Stimulated activated CD8-positive, alpha-beta memory T cell treated with anti-CD3 and anti-CD28 coated beads, Interleukin-7, amount 100 ng/mL, for 4 hours (primary cell): Measurements from ENCODE around the gene TAMM41.
"Not testable (repeated sequence)": the region's sequence is repeated elsewhere in the genome, so short reads cannot be mapped to it uniquely, and the experiment has no call there.

Experiments
- DNase-seq, 2 donors: peaks; one replicate each; pipeline ENCODE4 v3.0.0-alpha.2; 2020; ENCODE audit warnings: low read depth in 2 of 2

The TAMM41 gene

GRCh38 chr3:11815111-11815510, 31.6 kb downstream of the TAMM41 start:
- no peak for DNase-seq

- no peak for DNase-seq
Measured at GRCh38 chr3:11814663-11815062, 32.0 kb downstream of the TAMM41 start.

GRCh38 chr3:11810276-11810675, 36.4 kb downstream of the TAMM41 start:
- no peak for DNase-seq

- no peak for DNase-seq
Measured at GRCh38 chr3:11808231-11808630, 38.5 kb downstream of the TAMM41 start.

GRCh38 chr3:11807686-11808085, 39.0 kb downstream of the TAMM41 start:
- no peak for DNase-seq

- DNase-seq, result no peak
Measured at GRCh38 chr3:11805716-11806115, 41.0 kb downstream of the TAMM41 start.

GRCh38 chr3:11803977-11804892, 42.5 kb downstream of the TAMM41 start:
- peak; percentile 1 to 4 for DNase-seq

- no peak for DNase-seq
Measured at GRCh38 chr3:11799791-11800190, 46.9 kb downstream of the TAMM41 start.

- DNase-seq, result no peak
Measured at GRCh38 chr3:11794927-11795326, 51.8 kb downstream of the TAMM41 start.

- no peak for DNase-seq
Measured at GRCh38 chr3:11791339-11792200, 55.1 kb downstream of the TAMM41 start.

- DNase-seq, result no peak
Measured at GRCh38 chr3:11789412-11789811, 57.3 kb downstream of the TAMM41 start.

GRCh38 chr3:11784971-11785377, 61.7 kb downstream of the TAMM41 start:
- DNase-seq, result no peak

GRCh38 chr3:11780341-11780740, 66.3 kb downstream of the TAMM41 start:
- DNase-seq, result no peak

- no peak for DNase-seq
Measured at GRCh38 chr3:11779626-11780025, 67.1 kb downstream of the TAMM41 start.

GRCh38 chr3:11778248-11778647, 68.4 kb downstream of the TAMM41 start:
- DNase-seq, result no peak

- DNase-seq, result no peak
Measured at GRCh38 chr3:11776346-11776745, 70.3 kb downstream of the TAMM41 start.

GRCh38 chr3:11775493-11775892, 71.2 kb downstream of the TAMM41 start:
- no peak for DNase-seq

GRCh38 chr3:11774296-11774877, 72.3 kb downstream of the TAMM41 start:
- no peak for DNase-seq

GRCh38 chr3:11771931-11772330, 74.8 kb downstream of the TAMM41 start:
- not testable (repeated sequence) for DNase-seq

- DNase-seq, result peak; percentile 57
Measured at GRCh38 chr3:11770477-11771391, 76.0 kb downstream of the TAMM41 start.
